GM12891 (cell line): ENCODE measurements around the gene HCFC1.

Experiments used
- PAX5 ChIP-seq: IDR thresholded peaks from 2 replicates; pipeline ENCODE4 v1.6.1; 2011; ENCODE audit warnings: low read length, moderate library complexity, mild to moderate bottlenecking; ENCODE audit not compliant: insufficient read depth, severe bottlenecking
- POLR2A ChIP-seq: IDR thresholded peaks from 2 replicates; pipeline ENCODE4 v1.6.1; 2011; ENCODE audit warnings: low read depth, low read length, control low read depth
- POLR2AphosphoS5 ChIP-seq: IDR thresholded peaks from 2 replicates; pipeline ENCODE4 v1.6.1; 2011; ENCODE audit warnings: low read depth, low read length, control low read depth
- POU2F2 ChIP-seq: IDR thresholded peaks from 2 replicates; pipeline ENCODE4 v1.6.1; 2011; ENCODE audit warnings: low read depth, mild to moderate bottlenecking, control low read depth, low read length, moderate library complexity
- SPI1 ChIP-seq: IDR thresholded peaks from 2 replicates; pipeline ENCODE4 v1.6.1; 2011; ENCODE audit warnings: low read depth, low read length, control low read depth
- TAF1 ChIP-seq: IDR thresholded peaks from 2 replicates; pipeline ENCODE4 v1.6.1; 2011; ENCODE audit warnings: low read depth, low read length, control low read depth

DNA sequence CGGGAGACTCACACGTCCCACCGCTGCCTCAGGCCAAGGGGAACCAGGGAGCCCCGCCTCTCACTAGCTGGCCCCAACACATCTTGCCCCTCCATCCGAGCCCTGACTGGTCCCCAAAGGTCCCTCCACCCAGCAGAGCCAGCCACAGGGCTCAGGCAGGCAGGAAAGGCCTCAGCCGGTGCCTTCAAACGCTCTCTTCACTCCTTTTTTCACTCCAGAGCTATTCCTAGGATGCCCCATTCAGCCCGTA lies 44.0 kb downstream of the HCFC1 start:
- TF ChIP-seq POLR2A (no peak; the same call in 1 of the 2 replicates), POLR2AphosphoS5 (no peak), POU2F2 (no peak), SPI1 (no peak), TAF1 (no peak; the same call in 1 of the 2 replicates), PAX5 (no peak)
